ENCODE data around the gene VRK1. TPM values are rescaled to one million over a fixed set of nuclear protein-coding genes. Genes with fewer than 3 reads are reported as not detected.

Gene VRK1
- total and polyA plus RNA-seq, 8 donors, result 1.2 to 45.7 (median 10.6) TPM; not detected in 1

DNA sequence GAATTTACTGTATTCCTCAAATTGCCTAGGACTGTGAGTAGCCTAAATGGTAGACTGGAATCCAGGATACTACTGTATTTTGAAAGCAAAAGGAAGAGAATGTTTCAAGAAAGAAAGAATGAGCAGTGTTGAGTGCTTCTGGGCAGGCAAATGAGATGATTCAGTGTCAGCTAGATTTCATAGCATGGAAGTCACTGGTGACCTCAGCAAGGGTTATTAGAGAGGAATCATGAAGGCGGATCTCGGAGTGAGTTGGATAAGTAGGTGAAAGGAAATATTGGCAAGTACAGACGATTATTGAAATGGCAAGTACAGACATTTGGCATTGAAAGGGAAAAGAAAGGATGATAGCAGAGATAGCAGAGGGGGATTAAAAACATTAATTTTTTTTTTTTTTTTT lies 27.1 kb downstream of the VRK1 start:
- DNase-seq, result no peak
- no peak overlapping the region for H3K27ac ChIP-seq
- no peaks in the 10 kb centered on the region for H3K36me3 ChIP-seq
- no peak overlapping the region for H3K4me3 ChIP-seq
- no peaks in the 10 kb centered on the region for H3K9me3 ChIP-seq
- intact Hi-C loops (cut with DNase I; ENCODE audit: low total_unique reads), result no loop called here
- H3K4me1 ChIP-seq, result peaks cover 0 to 15% (median 7%) of the 10 kb centered on the region in 4 donors
- H3K27me3 ChIP-seq, result no peaks in the 10 kb centered on the region
- TF ChIP-seq POLR2AphosphoS5 (IDR thresholded peaks at IDR 0.05) (no peak), POLR2A (IDR thresholded peaks at IDR 0.05) (no peak), EP300 (IDR thresholded peaks at IDR 0.05) (no peak)
- TF ChIP-seq, protein P1, sequence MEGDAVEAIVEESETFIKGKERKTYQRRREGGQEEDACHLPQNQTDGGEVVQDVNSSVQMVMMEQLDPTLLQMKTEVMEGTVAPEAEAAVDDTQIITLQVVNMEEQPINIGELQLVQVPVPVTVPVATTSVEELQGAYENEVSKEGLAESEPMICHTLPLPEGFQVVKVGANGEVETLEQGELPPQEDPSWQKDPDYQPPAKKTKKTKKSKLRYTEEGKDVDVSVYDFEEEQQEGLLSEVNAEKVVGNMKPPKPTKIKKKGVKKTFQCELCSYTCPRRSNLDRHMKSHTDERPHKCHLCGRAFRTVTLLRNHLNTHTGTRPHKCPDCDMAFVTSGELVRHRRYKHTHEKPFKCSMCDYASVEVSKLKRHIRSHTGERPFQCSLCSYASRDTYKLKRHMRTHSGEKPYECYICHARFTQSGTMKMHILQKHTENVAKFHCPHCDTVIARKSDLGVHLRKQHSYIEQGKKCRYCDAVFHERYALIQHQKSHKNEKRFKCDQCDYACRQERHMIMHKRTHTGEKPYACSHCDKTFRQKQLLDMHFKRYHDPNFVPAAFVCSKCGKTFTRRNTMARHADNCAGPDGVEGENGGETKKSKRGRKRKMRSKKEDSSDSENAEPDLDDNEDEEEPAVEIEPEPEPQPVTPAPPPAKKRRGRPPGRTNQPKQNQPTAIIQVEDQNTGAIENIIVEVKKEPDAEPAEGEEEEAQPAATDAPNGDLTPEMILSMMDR (IDR thresholded peaks at IDR 0.05), result no peak
- 70 to 97% (median 91%) methylated on average over 3 of the region's 3 CpGs for WGBS, 5 donors

DNA sequence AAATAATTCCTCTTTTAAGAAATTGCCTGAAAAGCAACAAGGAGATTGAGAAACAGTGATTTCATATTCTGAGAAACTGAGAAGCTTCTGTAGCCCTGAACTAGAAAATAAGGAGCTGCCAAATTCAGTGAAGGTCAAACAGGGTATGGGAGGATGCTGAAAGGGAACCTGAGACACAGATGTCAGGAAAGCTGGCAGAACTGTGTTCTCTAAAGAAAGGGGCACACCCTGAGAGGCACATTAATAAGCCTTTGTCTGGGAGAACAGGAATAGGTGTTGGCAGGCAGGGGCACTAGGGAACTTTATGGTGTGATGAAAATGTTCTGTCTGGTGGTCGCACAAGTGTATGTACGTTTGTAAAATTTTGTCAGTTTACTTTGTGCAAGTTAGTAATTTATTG lies 29.6 kb downstream of the VRK1 start:
- DNase-seq, result no peak
- TF ChIP-seq, protein P1 (IDR thresholded peaks at IDR 0.05), result no peak
- TF ChIP-seq EP300 (IDR thresholded peaks at IDR 0.05) (no peak), POLR2A (IDR thresholded peaks at IDR 0.05) (no peak)

DNA sequence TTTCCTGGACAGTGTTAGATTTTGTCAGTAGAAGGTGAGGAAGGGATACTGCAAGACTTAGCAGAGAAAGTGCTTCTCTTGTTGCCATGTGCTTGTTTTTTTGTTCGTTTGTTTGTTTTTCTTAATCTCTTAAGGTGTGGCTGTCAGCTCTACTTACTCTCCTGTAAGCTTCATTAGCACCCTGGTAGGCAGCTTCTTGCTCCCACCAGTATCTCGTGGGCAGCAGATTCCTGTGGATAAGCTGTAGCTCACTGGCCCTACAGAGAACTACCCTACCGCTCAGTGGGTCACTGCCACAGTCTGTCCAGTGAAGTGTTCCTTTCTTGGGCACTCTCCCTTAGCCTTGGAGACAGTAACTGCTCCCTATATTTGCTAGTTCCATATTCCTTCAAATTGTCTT lies 30.1 kb downstream of the VRK1 start:
- WGBS, 5 donors, result 31 to 51% (median 42%) methylated on average over 3 of the region's 3 CpGs
- Histone ChIP-seq H3K27me3 (no peaks in the 10 kb centered on the region), H3K9me3 (peaks cover 0 to 4% (median 0%) of the 10 kb centered on the region in 4 donors), H3K27ac (no peak overlapping the region), H3K4me3 (no peak overlapping the region), H3K4me1 (peaks cover 0 to 15% (median 7%) of the 10 kb centered on the region in 4 donors), H3K36me3 (no peaks in the 10 kb centered on the region)
- DNase-seq, result peak in 1 of 2 donors; percentile 22
- intact Hi-C loops (cut with DNase I; ENCODE audit: low total_unique reads), result no loop called here
- TF ChIP-seq EP300 (IDR thresholded peaks at IDR 0.05), result no peak
- TF ChIP-seq, protein P1 (IDR thresholded peaks at IDR 0.05), result no peak
- TF ChIP-seq POLR2A (IDR thresholded peaks at IDR 0.05), result no peak
- TF ChIP-seq POLR2AphosphoS5 (IDR thresholded peaks at IDR 0.05), result no peak

More for the DNA sequence above, 29.6 kb downstream of the VRK1 start:
- no peaks in the 10 kb centered on the region for H3K36me3 ChIP-seq
- intact Hi-C loops (cut with DNase I; ENCODE audit: low total_unique reads), result no loop called here
- H3K27me3 ChIP-seq, result no peaks in the 10 kb centered on the region
- H3K4me1 ChIP-seq, result peaks cover 0 to 15% (median 7%) of the 10 kb centered on the region in 4 donors
- 33 to 60% (median 43%) methylated on average over 2 of the region's 2 CpGs for WGBS, 5 donors
- no peak overlapping the region for H3K27ac ChIP-seq
- no peak overlapping the region for H3K4me3 ChIP-seq
- peaks cover 0 to 4% (median 0%) of the 10 kb centered on the region in 4 donors for H3K9me3 ChIP-seq

DNA sequence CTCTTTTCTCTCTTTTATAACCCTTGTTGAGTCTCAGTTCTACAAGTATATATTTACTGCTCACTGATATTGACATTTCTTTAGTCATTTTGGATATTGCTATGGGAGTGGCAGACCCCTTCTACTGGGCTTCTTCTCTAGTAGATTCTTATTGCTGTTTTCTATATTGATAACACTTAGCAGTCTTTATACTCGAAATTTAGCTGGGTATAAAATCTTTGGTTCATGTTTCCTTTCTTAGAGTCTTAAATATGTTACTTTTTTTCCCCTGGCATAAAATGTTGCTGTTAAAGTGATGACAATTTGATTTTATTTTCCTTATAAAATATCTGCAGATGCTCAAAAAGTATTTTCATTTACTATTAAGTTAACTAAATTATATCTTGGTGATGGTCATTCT lies 32.6 kb downstream of the VRK1 start:
- WGBS, 5 donors, result 87 to 100% (median 95%) methylated on average over 1 of the region's 1 CpG
- Histone ChIP-seq H3K9me3 (peaks cover 0 to 4% (median 0%) of the 10 kb centered on the region in 4 donors), H3K27ac (no peak overlapping the region), H3K36me3 (peaks cover 0 to 14% (median 10%) of the 10 kb centered on the region in 4 donors), H3K4me3 (no peak overlapping the region), H3K4me1 (peaks cover 0 to 15% (median 7%) of the 10 kb centered on the region in 4 donors), H3K27me3 (no peaks in the 10 kb centered on the region)
- intact Hi-C loops (cut with DNase I; ENCODE audit: low total_unique reads), result no loop called here
- TF ChIP-seq, protein P1 (IDR thresholded peaks at IDR 0.05), result no peak
- TF ChIP-seq POLR2A (IDR thresholded peaks at IDR 0.05), result no peak
- no peak for TF ChIP-seq EP300 (IDR thresholded peaks at IDR 0.05)
- TF ChIP-seq POLR2AphosphoS5 (IDR thresholded peaks at IDR 0.05), result no peak
- DNase-seq, result no peak

Data from stomach (tissue), 9 donors.